GM21723 (cell line): ENCODE measurements around the gene SNAI3.

Source experiments
- ATAC-seq: cut with Tn5 transposase; IDR thresholded peaks from one replicate; pipeline ENCODE4 v1.9.1; 2021; ENCODE audit warnings: mild to moderate bottlenecking, moderate library complexity; ENCODE audit not compliant: unreplicated experiment

SNAI3 gene

GRCh38 chr16:88636488-88637265 is 49.6 kb downstream of the SNAI3 start:
- no peak for ATAC-seq

GRCh38 chr16:88635671-88636319 is 50.5 kb downstream of the SNAI3 start:
- ATAC-seq = no peak

DNA sequence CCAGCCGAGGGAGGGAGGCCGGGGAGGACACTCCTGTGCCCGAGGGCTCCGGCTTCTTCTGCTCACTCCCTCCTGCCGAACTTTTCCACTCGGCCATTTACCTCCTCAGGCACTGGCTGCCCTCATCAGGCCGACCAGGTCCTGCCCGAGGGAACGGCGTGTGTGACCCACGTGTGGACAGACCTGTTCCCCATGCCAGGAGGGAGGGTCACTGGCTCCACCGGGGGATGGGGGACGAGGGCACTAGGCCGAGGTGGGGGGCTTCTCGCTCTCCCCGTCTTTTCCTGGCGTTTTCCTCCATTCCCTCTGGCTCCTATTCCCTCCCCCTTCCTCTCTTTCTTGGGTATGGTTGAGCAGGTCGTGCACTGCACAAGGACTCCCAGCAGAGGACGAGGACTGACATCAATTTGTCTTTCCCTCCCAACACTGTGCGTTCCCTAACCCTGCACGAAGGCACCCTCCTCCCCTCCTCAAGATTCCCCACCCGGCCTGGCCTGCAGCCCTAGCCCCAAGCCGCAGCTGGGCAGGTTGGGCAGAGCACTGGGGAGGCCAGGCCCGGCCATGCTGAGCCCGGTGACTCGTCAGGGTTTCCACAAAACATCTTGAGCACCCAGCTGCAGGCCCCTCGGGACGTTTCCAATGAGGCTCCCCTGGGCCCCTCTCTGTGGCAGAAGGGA is 51.2 kb downstream of the SNAI3 start:
- no peak for ATAC-seq

GRCh38 chr16:88634141-88634993 is 51.9 kb downstream of the SNAI3 start:
- peak; percentile 58 for ATAC-seq

- peak; percentile 38 for ATAC-seq
Measured at GRCh38 chr16:88633684-88634140, 52.6 kb downstream of the SNAI3 start.

- ATAC-seq = no peak
Measured at GRCh38 chr16:88632587-88632930, 53.7 kb downstream of the SNAI3 start.

DNA sequence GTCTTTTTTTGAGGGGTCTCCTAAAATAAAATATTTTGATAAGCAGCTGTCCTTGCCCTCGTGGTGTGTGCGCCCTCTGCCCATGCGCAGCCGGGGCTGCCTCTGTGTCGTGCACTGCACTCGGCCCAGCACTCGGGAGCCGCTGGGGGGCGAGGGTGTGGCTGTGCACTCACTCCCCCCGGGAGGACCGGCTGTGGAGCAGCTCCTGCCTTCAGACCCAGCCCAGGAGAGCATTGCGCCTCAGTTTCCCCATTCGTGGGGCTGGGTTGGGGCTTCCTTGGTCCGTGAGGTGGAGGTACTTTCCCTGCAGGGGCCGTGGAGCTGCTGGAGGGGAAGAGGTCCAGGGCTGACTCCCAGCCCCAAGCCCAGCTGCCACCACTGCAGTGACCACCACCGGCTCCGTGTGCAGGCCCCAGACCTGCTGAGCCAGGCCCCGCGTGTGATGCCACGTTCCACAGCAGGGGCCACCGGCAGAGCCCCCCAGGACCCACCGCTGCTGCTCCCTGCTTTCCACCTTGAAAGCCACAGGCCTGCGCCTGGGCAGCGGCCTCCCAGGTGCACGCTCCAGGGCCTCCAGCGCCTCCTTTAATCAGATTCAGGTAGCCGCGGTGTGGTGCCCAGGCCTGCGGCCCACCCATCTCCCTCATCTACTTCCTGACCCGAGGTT is 54.3 kb downstream of the SNAI3 start:
- ATAC-seq = no peak

- no peak for ATAC-seq
Measured at GRCh38 chr16:88631384-88631783, 54.9 kb downstream of the SNAI3 start.

DNA sequence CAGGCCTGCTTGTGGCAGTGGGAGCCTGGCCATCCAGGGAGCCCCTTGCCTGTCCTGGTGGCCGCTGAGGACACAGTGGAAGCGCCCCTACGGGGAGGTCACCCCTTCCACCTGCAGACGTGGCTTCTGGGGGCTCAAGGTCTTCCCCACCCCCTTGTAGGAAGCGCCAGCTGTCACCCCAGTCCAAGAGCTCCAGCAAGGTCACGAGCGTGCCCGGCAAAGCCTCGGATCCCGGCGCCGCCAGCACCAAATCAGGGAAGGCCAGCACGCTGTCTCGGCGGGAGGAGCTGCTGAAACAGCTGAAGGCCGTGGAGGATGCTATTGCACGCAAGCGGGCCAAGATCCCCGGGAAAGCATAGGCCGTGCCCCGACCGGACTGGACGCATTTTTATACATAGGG is 55.4 kb downstream of the SNAI3 start:
- ATAC-seq = no peak

GRCh38 chr16:88630433-88630832 is 55.9 kb downstream of the SNAI3 start:
- no peak for ATAC-seq

- no peak for ATAC-seq
Measured at GRCh38 chr16:88629835-88630234, 56.5 kb downstream of the SNAI3 start.

- no peak for ATAC-seq
Measured at GRCh38 chr16:88628512-88628974, 57.8 kb downstream of the SNAI3 start.
